CD4-positive, alpha-beta memory T cell (primary cell): ENCODE measurements around the gene MEF2D. TPM values are rescaled to one million over a fixed set of nuclear protein-coding genes. Genes with fewer than 3 reads are reported as not detected.

Source experiments
- CTCF ChIA-PET: fragments of 350-600 bp; sonication (Branson Sonifier 250); formaldehyde crosslinking; loops from one replicate; lab custom pipeline; 2021; ENCODE audit warnings: inconsistent platforms; ENCODE audit not compliant: partially characterized antibody; lab: Charles Lee
- POLR2A ChIA-PET: fragments of 350-600 bp; sonication (Branson Sonifier 250); formaldehyde crosslinking; loops from one replicate; lab custom pipeline; 2021; ENCODE audit not compliant: partially characterized antibody; lab: Charles Lee
- DNase-seq, 5 donors: peaks; one replicate each; pipeline versions ENCODE4 v3.0.0 to v3.0.0-alpha.2; 2020 to 2022; ENCODE audit warnings: mixed read lengths in 1 of 5
- H3K27ac ChIP-seq: one replicate; pipeline ENCODE4 v1.7.0; 2013; ENCODE audit warnings: low read depth, low read length
- H3K27me3 ChIP-seq: 2 replicates; pipeline ENCODE4 v1.7.0; 2013; ENCODE audit warnings: mild to moderate bottlenecking, low read length, moderate library complexity; ENCODE audit not compliant: insufficient read depth
- H3K36me3 ChIP-seq: 2 replicates; pipeline ENCODE4 v1.7.0; 2013; ENCODE audit warnings: mild to moderate bottlenecking, low read length, moderate library complexity; ENCODE audit not compliant: insufficient read depth
- H3K4me1 ChIP-seq: 2 replicates; pipeline ENCODE4 v1.7.0; 2013; ENCODE audit warnings: mild to moderate bottlenecking, low read length, moderate library complexity; ENCODE audit not compliant: insufficient read depth
- H3K4me3 ChIP-seq, 2 donors: one replicate each; pipeline ENCODE4 v1.7.0; 2013; ENCODE audit warnings: low read length in 2 of 2, mild to moderate bottlenecking in 1 of 2
- H3K9me3 ChIP-seq, 2 donors: one replicate each; pipeline ENCODE4 v1.7.0; 2013; ENCODE audit warnings: low read length in 2 of 2, control low read depth in 1 of 2; ENCODE audit not compliant: control insufficient read depth in 1 of 2
- H3K27ac Mint-ChIP-seq, 7 donors: one replicate each; pipeline ENCODE4 v1.8.0; 2020 to 2021; ENCODE audit warnings: mixed read lengths in 7 of 7, mild to moderate bottlenecking in 6 of 7, inconsistent platforms in 3 of 7, moderate library complexity in 3 of 7
- H3K27me3 Mint-ChIP-seq, 2 donors: one replicate each; pipeline ENCODE4 v1.8.0; 2020 to 2021; ENCODE audit warnings: mixed read lengths in 2 of 2
- H3K36me3 Mint-ChIP-seq, 2 donors: one replicate each; pipeline ENCODE4 v1.8.0; 2020 to 2021; ENCODE audit warnings: mixed read lengths in 2 of 2, inconsistent platforms in 1 of 2, mild to moderate bottlenecking in 1 of 2
- H3K4me1 Mint-ChIP-seq, 4 donors: one replicate each; pipeline ENCODE4 v1.8.0; 2020 to 2021; ENCODE audit warnings: mixed read lengths in 4 of 4, mild to moderate bottlenecking in 1 of 4
- H3K4me3 Mint-ChIP-seq, 8 donors: one replicate each; pipeline ENCODE4 v1.8.0; 2020 to 2021; ENCODE audit warnings: mixed read lengths in 8 of 8, mild to moderate bottlenecking in 7 of 8, moderate library complexity in 6 of 8, inconsistent platforms in 3 of 8
- H3K9me3 Mint-ChIP-seq, 8 donors: one replicate each; pipeline ENCODE4 v1.8.0; 2020 to 2021; ENCODE audit warnings: mixed read lengths in 8 of 8, mild to moderate bottlenecking in 5 of 8, inconsistent platforms in 3 of 8, moderate library complexity in 1 of 8
- intact Hi-C: fragments of 100-400 bp; cut with micrococcal nuclease; formaldehyde crosslinking; loops from one replicate; pipeline ENCODE4 v1.15.1; 2023
- polyA plus RNA-seq, 2 donors: library from polyadenylated mRNA; unstranded; fragments of 300-500 nt; fragmentation: Illumina TruSeq; gene quantifications; one replicate each; pipeline ENCODE4 v1.2.3, GENCODE V29; 2021
- total RNA-seq, 2 experiments: library from RNA; stranded (reverse); gene quantifications; one replicate each; pipeline ENCODE4 v1.2.3, GENCODE V29; 2021

The MEF2D gene
- total and polyA plus RNA-seq, 4 experiments from 2014 or later: 4.2 to 69.6 (median 39.4) TPM

DNA sequence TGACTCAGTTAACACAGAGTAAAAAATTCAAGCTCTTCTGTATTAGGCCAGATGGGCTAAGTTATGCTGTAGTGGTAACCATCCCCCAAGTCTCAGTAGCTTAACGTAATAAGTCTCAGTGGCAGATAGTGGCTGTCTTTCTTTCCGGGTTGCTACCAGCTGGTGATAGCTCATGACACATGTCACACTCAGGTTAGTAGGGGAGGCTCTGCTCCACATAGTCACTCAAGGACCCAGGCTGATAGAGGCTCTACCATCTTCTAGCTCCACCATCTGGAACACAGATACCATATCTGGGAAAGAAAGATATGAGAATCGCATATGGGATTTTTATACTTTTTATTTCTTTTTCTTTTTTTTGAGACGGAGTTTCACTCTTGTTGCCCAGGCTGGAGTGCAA is 16.2 kb upstream of the MEF2D start:
- H3K36me3 Mint-ChIP-seq: no peaks in the 10 kb centered on the region
- H3K9me3 Mint-ChIP-seq: no peaks in the 10 kb centered on the region
- H3K27ac Mint-ChIP-seq: no peak overlapping the region
- peaks cover 0 to 4% (median 0%) of the 10 kb centered on the region in 4 donors for H3K4me1 Mint-ChIP-seq
- no peaks in the 10 kb centered on the region for H3K9me3 ChIP-seq
- intact Hi-C loops: no loop called here
- H3K27me3 Mint-ChIP-seq: peaks cover 0 to under 1% of the 10 kb centered on the region in 2 donors
- H3K27ac ChIP-seq: no peak overlapping the region
- DNase-seq: no peak
- no peaks in the 10 kb centered on the region for H3K36me3 ChIP-seq
- ChIA-PET POLR2A (interaction anchor here (1.1 to 2.6 kb wide), 2 partner anchors 12 to 16 kb away, joined by 3 to 8 read pairs; partner anchors contain the start of gene MEF2D), CTCF (interaction anchor here (0.8 to 0.9 kb wide), 2 partner anchors 8 to 9 kb away, joined by 3 to 4 read pairs; no protein-coding TSS in a partner anchor)
- no peak overlapping the region for H3K4me3 ChIP-seq
- no peaks in the 10 kb centered on the region for H3K4me1 ChIP-seq
- H3K4me3 Mint-ChIP-seq: no peak overlapping the region
- no peaks in the 10 kb centered on the region for H3K27me3 ChIP-seq

DNA sequence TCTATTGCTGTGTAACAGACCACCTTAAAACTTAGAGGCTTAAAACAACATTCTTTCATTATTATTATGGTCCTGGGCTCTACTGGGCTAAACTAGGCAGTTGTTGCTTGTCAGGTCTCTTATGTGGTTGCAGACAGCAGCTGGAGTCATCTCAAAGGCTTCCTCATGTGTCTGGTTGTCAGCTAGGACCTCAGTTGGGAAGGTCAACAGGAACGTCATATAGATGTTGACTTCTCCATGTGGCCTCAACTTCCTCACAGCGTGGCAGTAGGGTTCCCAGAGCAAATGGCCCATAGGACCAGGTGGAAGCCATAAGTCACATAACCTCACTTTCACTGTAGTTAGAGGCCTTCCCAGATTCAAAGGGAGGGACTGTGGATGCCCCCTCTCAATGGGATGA is 15.4 kb upstream of the MEF2D start:
- Histone ChIP-seq H3K4me1 (no peaks in the 10 kb centered on the region), H3K4me3 (no peak overlapping the region), H3K9me3 (no peaks in the 10 kb centered on the region), H3K27ac (no peak overlapping the region), H3K27me3 (no peaks in the 10 kb centered on the region), H3K36me3 (no peaks in the 10 kb centered on the region)
- no peak for DNase-seq
- no peak overlapping the region for H3K27ac Mint-ChIP-seq
- intact Hi-C loops: no loop called here
- ChIA-PET POLR2A (interaction anchor here (1.1 to 2.6 kb wide), 2 partner anchors 11 to 15 kb away, joined by 3 to 8 read pairs; partner anchors contain the start of gene MEF2D), CTCF (interaction anchor here (0.6 kb wide), 1 partner anchor 71 kb away, joined by 3 read pairs; no protein-coding TSS in a partner anchor)
- H3K9me3 Mint-ChIP-seq: no peaks in the 10 kb centered on the region
- H3K36me3 Mint-ChIP-seq: no peaks in the 10 kb centered on the region
- H3K4me1 Mint-ChIP-seq: peaks cover 0 to 4% (median 0%) of the 10 kb centered on the region in 4 donors
- H3K27me3 Mint-ChIP-seq: peaks cover 0 to 1% of the 10 kb centered on the region in 2 donors
- no peak overlapping the region for H3K4me3 Mint-ChIP-seq

DNA sequence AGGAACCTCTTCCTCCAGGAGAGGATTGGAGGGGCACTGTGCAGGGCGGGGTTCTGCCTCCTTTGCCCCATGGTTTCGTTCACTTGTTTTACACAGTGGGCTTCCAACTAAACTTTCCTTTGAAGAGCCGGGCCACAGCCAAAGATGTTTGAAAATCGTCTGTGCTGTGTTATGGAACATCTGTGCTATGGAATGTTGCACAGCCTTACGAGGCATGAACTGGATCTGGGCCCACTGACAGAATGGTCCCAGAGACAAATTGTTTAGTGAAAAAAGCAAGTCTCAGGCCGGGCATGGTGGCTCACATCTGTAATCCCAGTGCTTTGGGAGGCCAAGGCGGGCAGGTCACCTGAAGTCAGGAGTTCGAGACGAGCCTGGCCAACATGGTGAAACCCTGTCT is 12.6 kb upstream of the MEF2D start:
- no peak overlapping the region for H3K27ac Mint-ChIP-seq
- no peaks in the 10 kb centered on the region for H3K27me3 ChIP-seq
- CTCF ChIA-PET: interaction anchor here (1.0 kb wide), 2 partner anchors 30 to 92 kb away, joined by 3 to 5 read pairs; no protein-coding TSS in a partner anchor
- peaks cover 0 to 12% (median under 1%) of the 10 kb centered on the region in 4 donors for H3K4me1 Mint-ChIP-seq
- no peaks in the 10 kb centered on the region for H3K36me3 Mint-ChIP-seq
- H3K36me3 ChIP-seq: no peaks in the 10 kb centered on the region
- no peak overlapping the region for H3K4me3 ChIP-seq
- POLR2A ChIA-PET: no interaction called here
- H3K27ac ChIP-seq: no peak overlapping the region
- H3K4me1 ChIP-seq: peaks cover 6% of the 10 kb centered on the region
- DNase-seq: no peak
- peaks cover 0 to 1% of the 10 kb centered on the region in 2 donors for H3K27me3 Mint-ChIP-seq
- no peak overlapping the region for H3K4me3 Mint-ChIP-seq
- H3K9me3 ChIP-seq: no peaks in the 10 kb centered on the region
- H3K9me3 Mint-ChIP-seq: no peaks in the 10 kb centered on the region
- intact Hi-C loops: no loop called here

DNA sequence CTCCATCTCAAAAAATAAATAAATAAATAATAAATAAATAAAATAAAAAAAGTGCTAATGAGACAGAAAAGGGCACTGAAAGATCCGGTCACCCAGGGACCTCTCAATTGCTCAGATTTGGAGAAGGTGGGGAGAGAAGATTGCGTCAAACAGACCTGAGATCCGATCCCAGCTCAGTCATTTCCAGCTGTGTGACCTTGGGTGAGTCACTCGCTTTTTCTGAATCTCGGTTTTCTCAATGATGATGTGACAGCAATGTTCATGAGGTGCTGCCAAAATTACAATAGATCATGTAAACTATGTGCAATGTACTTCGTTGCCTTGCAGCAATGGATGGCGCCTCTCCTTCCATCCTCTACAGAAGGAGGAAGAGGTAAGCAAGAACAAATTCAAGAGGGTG is 11.1 kb upstream of the MEF2D start:
- Histone ChIP-seq H3K27ac (no peak overlapping the region), H3K4me3 (no peak overlapping the region), H3K36me3 (no peaks in the 10 kb centered on the region), H3K4me1 (peaks cover 13% of the 10 kb centered on the region), H3K27me3 (no peaks in the 10 kb centered on the region), H3K9me3 (no peaks in the 10 kb centered on the region)
- peaks cover 0 to 1% of the 10 kb centered on the region in 2 donors for H3K27me3 Mint-ChIP-seq
- ChIA-PET POLR2A (no interaction called here), CTCF (interaction anchor here (1.0 kb wide), 1 partner anchor 26 kb away, joined by 3 read pairs; no protein-coding TSS in a partner anchor)
- H3K27ac Mint-ChIP-seq: no peak overlapping the region
- H3K4me3 Mint-ChIP-seq: no peak overlapping the region
- intact Hi-C loops: no loop called here
- H3K9me3 Mint-ChIP-seq: no peaks in the 10 kb centered on the region
- no peak for DNase-seq
- H3K36me3 Mint-ChIP-seq: no peaks in the 10 kb centered on the region
- peaks cover 1 to 21% (median 3%) of the 10 kb centered on the region in 4 donors for H3K4me1 Mint-ChIP-seq

DNA sequence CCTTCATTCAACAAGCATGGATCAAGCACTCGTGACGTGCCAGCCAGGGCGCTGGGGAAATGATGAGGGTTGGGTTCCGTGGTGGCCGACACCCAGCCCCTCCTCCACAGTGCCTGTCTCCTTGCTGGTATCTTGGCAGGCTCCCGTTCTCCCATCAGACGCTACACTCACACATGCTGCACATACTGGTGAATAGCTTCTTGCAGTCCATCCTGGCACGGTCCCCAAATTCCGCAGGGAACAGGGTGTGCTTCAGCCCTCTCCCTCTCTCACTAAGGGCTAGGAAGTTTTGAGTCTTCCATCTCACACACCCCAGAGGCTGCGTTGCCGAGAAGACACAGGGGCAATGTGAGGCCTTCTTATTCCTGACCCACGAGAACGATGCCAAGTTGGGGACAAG is 10.1 kb upstream of the MEF2D start:
- Mint-ChIP-seq H3K27ac (peak overlapping the region in 1 of 7 donors; percentile 17), H3K9me3 (no peaks in the 10 kb centered on the region), H3K4me1 (peaks cover 5 to 30% (median 10%) of the 10 kb centered on the region in 4 donors), H3K36me3 (no peaks in the 10 kb centered on the region), H3K4me3 (no peak overlapping the region), H3K27me3 (peaks cover 0 to 1% of the 10 kb centered on the region in 2 donors)
- Histone ChIP-seq H3K27me3 (no peaks in the 10 kb centered on the region), H3K4me1 (peaks cover 22% of the 10 kb centered on the region), H3K4me3 (no peak overlapping the region), H3K27ac (no peak overlapping the region), H3K9me3 (no peaks in the 10 kb centered on the region), H3K36me3 (no peaks in the 10 kb centered on the region)
- no peak for DNase-seq
- ChIA-PET POLR2A (interaction anchor here (1.0 kb wide), 1 partner anchor 11 kb away, joined by 3 read pairs; no protein-coding TSS in a partner anchor), CTCF (no interaction called here)
- intact Hi-C loops: no loop called here

DNA sequence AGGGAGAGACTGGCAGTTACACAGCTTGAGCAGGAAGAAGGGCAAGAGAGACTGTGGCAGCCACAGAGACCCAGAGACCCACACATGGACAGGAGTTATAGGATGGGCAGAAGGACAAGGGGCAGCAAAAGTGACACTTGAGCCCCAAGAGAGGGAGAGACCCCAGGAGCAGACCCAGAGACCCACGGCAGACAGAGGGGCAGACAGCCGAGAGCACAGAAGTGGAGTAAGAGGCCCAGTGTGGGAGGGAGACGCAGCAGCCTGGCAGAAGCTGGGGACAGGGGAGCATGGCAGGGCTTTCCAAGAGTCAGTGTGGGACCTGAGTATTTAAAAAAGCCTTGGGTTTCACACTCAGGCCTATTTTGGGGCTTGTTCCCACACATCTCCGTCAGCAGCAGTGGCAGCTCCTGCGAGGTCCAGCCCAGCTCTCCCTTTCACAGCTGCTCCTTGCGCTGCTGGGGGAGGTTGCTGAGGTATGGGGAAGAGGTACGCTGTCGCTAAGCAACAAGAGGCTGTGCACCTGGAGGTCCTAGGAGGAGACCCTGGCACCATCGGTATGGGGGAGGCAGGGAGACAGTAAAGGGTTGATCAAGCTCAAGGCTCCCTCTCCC is 9.0 kb upstream of the MEF2D start:
- no peak overlapping the region for H3K4me3 ChIP-seq
- no peak overlapping the region for H3K4me3 Mint-ChIP-seq
- DNase-seq: no peak
- H3K4me1 ChIP-seq: peaks cover 30% of the 10 kb centered on the region
- H3K9me3 ChIP-seq: no peaks in the 10 kb centered on the region
- peaks cover 0 to 3% (median 0%) of the 10 kb centered on the region in 8 donors for H3K9me3 Mint-ChIP-seq
- no peak overlapping the region for H3K27ac ChIP-seq
- H3K27me3 ChIP-seq: no peaks in the 10 kb centered on the region
- POLR2A ChIA-PET: interaction anchor here (1.1 to 14.1 kb wide), 4 partner anchors 9 to 52 kb away, joined by 3 to 376 read pairs (median 6); partner anchors contain the start of gene MEF2D
- peaks cover 0 to 4% of the 10 kb centered on the region in 2 donors for H3K36me3 Mint-ChIP-seq
- intact Hi-C loops: loop anchor here (10.0 kb wide), 1 partner anchor 415 kb away; no protein-coding TSS in a partner anchor
- H3K27me3 Mint-ChIP-seq: peaks cover 1 to 2% of the 10 kb centered on the region in 2 donors
- CTCF ChIA-PET: no interaction called here
- peak overlapping the region in 6 of 7 donors; percentile 2 to 87 (median 68) for H3K27ac Mint-ChIP-seq
- H3K36me3 ChIP-seq: no peaks in the 10 kb centered on the region
- H3K4me1 Mint-ChIP-seq: peaks cover 14 to 42% (median 19%) of the 10 kb centered on the region in 4 donors

DNA sequence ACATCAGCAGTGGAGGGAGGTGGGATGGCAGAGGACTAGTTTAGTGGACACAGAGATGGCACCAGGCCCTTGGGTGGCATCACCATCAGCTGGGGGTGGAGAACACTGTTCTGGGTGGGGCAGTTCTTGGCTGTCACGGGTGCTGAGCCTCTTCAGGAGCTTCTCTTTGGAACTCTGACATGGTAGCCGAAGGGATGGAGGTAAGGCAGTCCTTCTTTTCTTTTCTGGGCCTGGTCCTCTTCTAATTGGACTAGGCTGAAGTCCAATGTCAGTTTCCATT is 8.3 kb upstream of the MEF2D start:
- Mint-ChIP-seq H3K36me3 (peaks cover 0 to 8% of the 10 kb centered on the region in 2 donors), H3K27ac (peak overlapping the region in 6 of 7 donors; percentile 2 to 87 (median 76)), H3K4me3 (no peak overlapping the region), H3K4me1 (peaks cover 20 to 48% (median 25%) of the 10 kb centered on the region in 4 donors), H3K27me3 (peaks cover 1 to 2% of the 10 kb centered on the region in 2 donors), H3K9me3 (peaks cover 0 to 3% (median 0%) of the 10 kb centered on the region in 8 donors)
- Histone ChIP-seq H3K4me1 (peaks cover 36% of the 10 kb centered on the region), H3K4me3 (no peak overlapping the region), H3K27me3 (no peaks in the 10 kb centered on the region), H3K36me3 (no peaks in the 10 kb centered on the region), H3K9me3 (no peaks in the 10 kb centered on the region), H3K27ac (no peak overlapping the region)
- POLR2A ChIA-PET: interaction anchor here (1.1 to 14.1 kb wide), 4 partner anchors 8 to 52 kb away, joined by 3 to 376 read pairs (median 6); partner anchors contain the start of gene MEF2D
- no peak for DNase-seq
- CTCF ChIA-PET: interaction anchor here (1.3 to 1.7 kb wide), 2 partner anchors 17 to 20 kb away, joined by 3 read pairs; no protein-coding TSS in a partner anchor
- intact Hi-C loops: loop anchor here (10.0 kb wide), 1 partner anchor 414 kb away; no protein-coding TSS in a partner anchor
